GM13977 (cell line): ENCODE results near the gene SUGT1.
"Not testable (repeated sequence)": the region's sequence is repeated elsewhere in the genome, so short reads cannot be mapped to it uniquely, and the experiment has no call there.

Experiments
- DNase-seq: peaks from one replicate; pipeline ENCODE4 v3.0.0; 2012; ENCODE audit warnings: low spot score
- CTCF ChIP-seq: IDR thresholded peaks from 2 replicates; pipeline ENCODE4 v1.5.1; 2012; ENCODE audit warnings: mild to moderate bottlenecking, control low read depth; ENCODE audit not compliant: insufficient read depth; ENCODE audit errors: extremely low read depth, missing control alignments
- in situ Hi-C: fragments of 300-500 bp; cut with MboI; formaldehyde crosslinking; loops from one replicate; pipeline ENCODE4 v1.12.0; 2022; ENCODE audit warnings: low sequenced_read_pairs, low pct_unique_long_range_greater_than_20kb, mixed read lengths, inconsistent platforms; ENCODE audit not compliant: unreplicated experiment

SUGT1 gene

GRCh38 chr13:52670726-52671125 is 18.1 kb downstream of the SUGT1 start:
- in situ Hi-C loops, result no loop called here
- TF ChIP-seq CTCF, result no peak
- no peak for DNase-seq

GRCh38 chr13:52673465-52673864 is 20.8 kb downstream of the SUGT1 start:
- no peak for TF ChIP-seq CTCF
- in situ Hi-C loops, result no loop called here
- DNase-seq, result no peak

GRCh38 chr13:52677823-52678222 is 25.2 kb downstream of the SUGT1 start:
- TF ChIP-seq CTCF, result no peak
- in situ Hi-C loops, result no loop called here
- no peak for DNase-seq

- in situ Hi-C loops, DNase-seq: not testable (repeated sequence)
Observed at GRCh38 chr13:52685806-52686205, 33.2 kb downstream of the SUGT1 start.

GRCh38 chr13:52686376-52686775 is 33.7 kb downstream of the SUGT1 start:
- no peak for TF ChIP-seq CTCF
- no peak for DNase-seq
- in situ Hi-C loops, result no loop called here

- in situ Hi-C loops, result no loop called here
- DNase-seq, result peak; percentile 14
- TF ChIP-seq CTCF, result no peak
Observed at GRCh38 chr13:52695856-52696255, 43.2 kb downstream of the SUGT1 start.

GRCh38 chr13:52696566-52696965 is 43.9 kb downstream of the SUGT1 start:
- no peak for DNase-seq
- no peak for TF ChIP-seq CTCF
- in situ Hi-C loops, result no loop called here
